ENCODE data around the gene CDK18. TPM values are rescaled to one million over a fixed set of nuclear protein-coding genes. Genes with fewer than 3 reads are reported as not detected.

The CDK18 gene
- total and polyA plus RNA-seq, 9 of the 15 experiments (the other 6 are each of a cell fraction or from before 2014, with no cell fraction given), result 0.05 to 0.69 (median 0.17) TPM; not detected in 2

DNA sequence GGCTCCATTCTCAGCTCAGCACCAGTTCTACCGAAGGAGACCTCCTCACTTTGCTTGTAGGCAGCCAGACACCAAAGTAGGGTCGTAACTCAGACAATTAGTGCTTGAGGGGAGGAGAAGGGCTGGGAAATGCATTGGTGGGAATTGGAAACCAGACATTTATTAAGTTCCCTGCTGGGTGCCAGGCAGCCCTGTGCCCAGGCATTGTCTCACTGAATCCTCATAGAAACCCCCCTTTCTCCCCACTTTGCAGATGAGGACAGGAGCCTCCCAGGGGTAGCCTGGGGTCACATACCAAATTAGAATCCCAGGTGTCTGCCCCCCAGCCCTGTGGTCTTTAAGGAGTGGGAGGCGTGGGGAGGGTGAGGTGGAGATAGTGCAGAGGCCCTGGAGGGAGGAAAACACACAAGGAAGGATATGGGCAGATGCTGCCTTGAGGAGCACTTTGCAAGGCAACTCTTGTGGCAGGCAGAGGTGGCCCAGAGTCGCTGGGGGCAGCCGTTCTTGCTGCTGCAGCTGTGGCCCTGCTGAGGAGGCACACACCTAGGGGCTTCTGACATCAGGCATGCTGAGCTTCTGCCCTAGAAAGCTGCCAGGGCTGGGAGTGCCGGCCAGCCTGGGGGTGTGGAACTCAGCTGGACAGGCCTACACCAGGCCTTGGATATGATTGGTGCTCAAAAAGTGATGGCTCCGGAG, 29.4 kb downstream of the CDK18 start:
- H3K4me2 ChIP-seq (ENCODE audit: insufficient read depth, low read length), result no peak overlapping the region
- H3K9me3 ChIP-seq (replicated peaks; ENCODE audit: control insufficient read depth, insufficient read depth, low read depth, low read length), result no peaks in the 10 kb centered on the region
- peaks cover 5% of the 10 kb centered on the region for H4K20me1 ChIP-seq (replicated peaks; ENCODE audit: control insufficient read depth, insufficient read depth, low read length)
- POLR2A ChIA-PET, result interaction anchor here (0.6 kb wide), 1 partner anchor 10 kb away, joined by 3 read pairs; no protein-coding TSS in a partner anchor
- ATAC-seq, result no peak
- H3K4me3 ChIP-seq, result no peak overlapping the region
- no peak for FAIRE-seq
- WGBS (ENCODE audit: insufficient coverage, low coverage, missing lambda C conversion rate), result 3% methylated on average over 7 of the region's 7 CpGs
- no TSS peak for BruUV-seq (replicated peaks)
- in situ Hi-C loops (cut with MboI) (no loop called here), intact Hi-C loops (cut with micrococcal nuclease) (no loop called here)
- H3K27ac ChIP-seq (ENCODE audit: extremely low read depth, low read depth, low read length), result no peak overlapping the region
- no peak overlapping the region for H3K9ac ChIP-seq (ENCODE audit: insufficient read depth in 1 of 2, low read depth in 2 of 2, low read length in 2 of 2)
- no peaks in the 10 kb centered on the region for H3K9me1 ChIP-seq (ENCODE audit: control insufficient read depth, insufficient read depth, low read length)
- TF ChIP-seq, protein P1, sequence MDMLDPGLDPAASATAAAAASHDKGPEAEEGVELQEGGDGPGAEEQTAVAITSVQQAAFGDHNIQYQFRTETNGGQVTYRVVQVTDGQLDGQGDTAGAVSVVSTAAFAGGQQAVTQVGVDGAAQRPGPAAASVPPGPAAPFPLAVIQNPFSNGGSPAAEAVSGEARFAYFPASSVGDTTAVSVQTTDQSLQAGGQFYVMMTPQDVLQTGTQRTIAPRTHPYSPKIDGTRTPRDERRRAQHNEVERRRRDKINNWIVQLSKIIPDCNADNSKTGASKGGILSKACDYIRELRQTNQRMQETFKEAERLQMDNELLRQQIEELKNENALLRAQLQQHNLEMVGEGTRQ (CRISPR knock-in tag; IDR thresholded peaks at IDR 0.05), result no peak
- no peak for TF ChIP-seq FIP1L1 (IDR thresholded peaks at IDR 0.05; ENCODE audit: low read depth, low read length, poor library complexity, severe bottlenecking)
- TF ChIP-seq, protein P2, sequence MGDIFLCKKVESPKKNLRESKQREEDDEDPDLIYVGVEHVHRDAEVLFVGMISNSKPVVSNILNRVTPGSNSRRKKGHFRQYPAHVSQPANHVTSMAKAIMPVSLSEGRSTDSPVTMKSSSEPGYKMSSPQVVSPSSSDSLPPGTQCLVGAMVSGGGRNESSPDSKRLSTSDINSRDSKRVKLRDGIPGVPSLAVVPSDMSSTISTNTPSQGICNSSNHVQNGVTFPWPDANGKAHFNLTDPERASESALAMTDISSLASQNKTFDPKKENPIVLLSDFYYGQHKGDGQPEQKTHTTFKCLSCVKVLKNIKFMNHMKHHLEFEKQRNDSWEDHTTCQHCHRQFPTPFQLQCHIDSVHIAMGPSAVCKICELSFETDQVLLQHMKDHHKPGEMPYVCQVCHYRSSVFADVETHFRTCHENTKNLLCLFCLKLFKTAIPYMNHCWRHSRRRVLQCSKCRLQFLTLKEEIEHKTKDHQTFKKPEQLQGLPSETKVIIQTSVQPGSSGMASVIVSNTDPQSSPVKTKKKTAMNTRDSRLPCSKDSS (IDR thresholded peaks at IDR 0.05; ENCODE audit: low read depth, partially characterized antibody), result no peak
- no peak for TF ChIP-seq FOXA3 (CRISPR knock-in tag; conservative IDR thresholded peaks at IDR 0.05 in 1 of 2, IDR thresholded peaks at IDR 0.05 in 1 of 2)
- no peak for TF ChIP-seq STAT5A (IDR thresholded peaks at IDR 0.05; ENCODE audit: borderline replicate concordance, low read length)
- no peak for TF ChIP-seq ZNF12 (CRISPR knock-in tag; IDR thresholded peaks at IDR 0.05)
- TF ChIP-seq, protein P3, sequence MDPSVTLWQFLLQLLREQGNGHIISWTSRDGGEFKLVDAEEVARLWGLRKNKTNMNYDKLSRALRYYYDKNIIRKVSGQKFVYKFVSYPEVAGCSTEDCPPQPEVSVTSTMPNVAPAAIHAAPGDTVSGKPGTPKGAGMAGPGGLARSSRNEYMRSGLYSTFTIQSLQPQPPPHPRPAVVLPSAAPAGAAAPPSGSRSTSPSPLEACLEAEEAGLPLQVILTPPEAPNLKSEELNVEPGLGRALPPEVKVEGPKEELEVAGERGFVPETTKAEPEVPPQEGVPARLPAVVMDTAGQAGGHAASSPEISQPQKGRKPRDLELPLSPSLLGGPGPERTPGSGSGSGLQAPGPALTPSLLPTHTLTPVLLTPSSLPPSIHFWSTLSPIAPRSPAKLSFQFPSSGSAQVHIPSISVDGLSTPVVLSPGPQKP (CRISPR knock-in tag; IDR thresholded peaks at IDR 0.05), result no peak
- no peak for TF ChIP-seq ZBTB1 (CRISPR knock-in tag; IDR thresholded peaks at IDR 0.05; ENCODE audit: borderline replicate concordance, low read depth)
- TF ChIP-seq ZNF764 (CRISPR knock-in tag; IDR thresholded peaks at IDR 0.05; ENCODE audit: low read depth), result no peak
- DNase-seq (ENCODE audit: extremely low read depth in 1 of 4, low spot score in 3 of 4), result no peak
- H3K4me1 ChIP-seq (replicated peaks in 1 of 2; ENCODE audit: control insufficient read depth in 2 of 2, insufficient read depth in 2 of 2, low read length in 2 of 2), result peaks cover 0 to 20% of the 10 kb centered on the region in 2 experiments; a peak in 3 of 5 replicates
- peaks cover 22 to 77% of the 10 kb centered on the region in 2 experiments for H3K27me3 ChIP-seq (ENCODE audit: control insufficient read depth in 2 of 2, insufficient read depth in 2 of 2, low read length in 2 of 2)
- no peaks in the 10 kb centered on the region for H3K79me2 ChIP-seq (ENCODE audit: control insufficient read depth, insufficient read depth, low read length)
- no peaks in the 10 kb centered on the region for H3K36me3 ChIP-seq (ENCODE audit: control insufficient read depth, insufficient read depth, low read length)
- CTCF ChIA-PET (ENCODE audit: low intra/inter-chr PET ratio), result no interaction called here
- no peak overlapping the region for H2AFZ ChIP-seq (ENCODE audit: low read depth, low read length)
